ENCODE measurements around the gene HHIP.

Gene HHIP, protein sequence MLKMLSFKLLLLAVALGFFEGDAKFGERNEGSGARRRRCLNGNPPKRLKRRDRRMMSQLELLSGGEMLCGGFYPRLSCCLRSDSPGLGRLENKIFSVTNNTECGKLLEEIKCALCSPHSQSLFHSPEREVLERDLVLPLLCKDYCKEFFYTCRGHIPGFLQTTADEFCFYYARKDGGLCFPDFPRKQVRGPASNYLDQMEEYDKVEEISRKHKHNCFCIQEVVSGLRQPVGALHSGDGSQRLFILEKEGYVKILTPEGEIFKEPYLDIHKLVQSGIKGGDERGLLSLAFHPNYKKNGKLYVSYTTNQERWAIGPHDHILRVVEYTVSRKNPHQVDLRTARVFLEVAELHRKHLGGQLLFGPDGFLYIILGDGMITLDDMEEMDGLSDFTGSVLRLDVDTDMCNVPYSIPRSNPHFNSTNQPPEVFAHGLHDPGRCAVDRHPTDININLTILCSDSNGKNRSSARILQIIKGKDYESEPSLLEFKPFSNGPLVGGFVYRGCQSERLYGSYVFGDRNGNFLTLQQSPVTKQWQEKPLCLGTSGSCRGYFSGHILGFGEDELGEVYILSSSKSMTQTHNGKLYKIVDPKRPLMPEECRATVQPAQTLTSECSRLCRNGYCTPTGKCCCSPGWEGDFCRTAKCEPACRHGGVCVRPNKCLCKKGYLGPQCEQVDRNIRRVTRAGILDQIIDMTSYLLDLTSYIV

GRCh38 chr4:144645631-144646522 is at the start of gene HHIP:
TSS of gene HHIP (plus strand) at chr4:144646156. CDS start at chr4:144646676, 520 bp downstream.
- no peak for DNase-seq

DNA sequence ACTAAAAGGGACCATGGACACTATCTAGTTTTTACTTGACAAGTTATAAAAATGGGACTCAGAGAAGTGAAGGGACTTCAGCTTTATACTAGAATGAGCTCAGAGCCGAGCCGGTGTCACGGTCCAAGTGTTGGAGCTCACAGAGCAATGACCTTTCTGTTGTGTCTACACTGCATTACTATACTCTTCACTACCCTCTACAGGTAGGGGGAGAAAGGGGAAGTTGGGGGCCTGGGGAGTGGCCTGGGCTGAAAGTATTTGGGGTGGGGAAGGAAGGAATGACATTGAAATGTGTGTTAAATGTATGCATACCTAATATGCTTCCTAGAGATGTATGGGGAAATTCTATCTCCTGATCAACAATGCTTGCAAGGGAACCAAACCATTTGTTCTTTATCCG is 48.8 kb upstream of the HHIP start:
- DNase-seq: no peak

DNA sequence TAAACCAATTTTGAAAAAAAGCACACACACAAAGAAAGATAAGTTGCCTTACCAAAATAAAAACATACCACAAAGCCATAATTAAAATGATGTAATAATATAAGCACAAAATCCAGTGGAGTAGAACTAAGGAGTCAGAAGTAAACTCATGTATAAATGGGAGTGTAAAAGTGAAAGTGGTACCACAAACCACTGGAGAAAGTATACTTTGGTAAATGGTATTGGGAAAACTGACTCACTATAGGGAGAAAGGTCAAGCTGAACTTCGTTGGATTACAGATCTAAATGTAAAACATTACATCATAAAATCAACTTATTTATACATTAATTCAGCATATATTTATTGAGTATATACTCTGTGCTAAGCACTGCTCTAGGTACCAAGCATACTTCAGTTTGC is 46.3 kb upstream of the HHIP start:
- no peak for DNase-seq

DNA sequence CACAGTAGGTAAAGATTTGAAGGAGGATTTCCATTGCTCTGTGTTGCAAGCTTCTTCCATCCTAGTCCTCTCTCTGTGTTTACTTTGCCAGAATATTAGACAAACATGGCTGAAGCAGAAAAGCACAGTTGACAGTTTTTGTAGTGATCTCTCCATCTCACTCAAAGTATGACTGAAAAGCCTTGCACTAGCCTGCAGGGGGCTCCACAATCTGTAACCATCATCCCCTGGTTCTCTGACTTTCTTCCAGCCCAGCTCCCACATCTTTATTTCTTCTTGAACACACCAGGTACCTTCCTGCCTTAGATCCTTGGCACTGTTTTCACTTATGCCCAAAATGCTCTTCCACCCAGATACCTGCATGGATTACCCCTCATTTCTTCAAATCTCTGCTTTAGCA is 34.1 kb upstream of the HHIP start:
- no peak for DNase-seq

DNA sequence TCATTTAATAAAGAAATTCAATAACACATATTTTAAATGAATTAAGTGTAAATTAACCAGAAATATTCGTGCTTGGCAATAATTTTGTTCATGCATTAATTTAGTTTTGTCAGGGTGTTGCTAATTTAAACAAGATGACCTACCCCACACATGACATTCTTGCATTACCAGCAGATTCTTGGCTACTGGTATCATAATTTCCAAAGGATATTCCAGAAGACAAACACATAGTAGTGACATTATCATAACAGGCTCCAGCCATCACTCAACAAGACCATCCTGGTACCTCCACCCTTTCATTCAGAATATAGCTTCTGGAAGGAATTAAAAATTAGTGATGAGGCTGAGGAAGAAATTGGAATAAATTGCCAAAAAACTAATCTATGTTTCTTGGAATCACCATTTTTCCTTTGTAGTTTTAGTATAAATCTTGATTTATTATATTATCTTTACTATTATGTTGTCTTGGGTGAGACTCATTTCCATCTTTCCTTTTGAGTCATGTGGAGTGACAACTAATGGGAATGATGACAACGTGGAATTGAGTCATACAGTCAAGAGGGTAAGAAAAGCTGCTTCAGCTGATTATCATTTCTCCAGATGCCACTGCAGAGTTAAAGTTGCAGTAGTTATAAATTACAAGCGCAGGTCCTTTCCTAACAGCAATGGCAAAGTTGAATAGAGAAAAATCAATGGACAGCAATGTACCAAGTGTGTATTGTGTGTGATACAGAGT is 30.9 kb upstream of the HHIP start:
- DNase-seq: no peak

DNA sequence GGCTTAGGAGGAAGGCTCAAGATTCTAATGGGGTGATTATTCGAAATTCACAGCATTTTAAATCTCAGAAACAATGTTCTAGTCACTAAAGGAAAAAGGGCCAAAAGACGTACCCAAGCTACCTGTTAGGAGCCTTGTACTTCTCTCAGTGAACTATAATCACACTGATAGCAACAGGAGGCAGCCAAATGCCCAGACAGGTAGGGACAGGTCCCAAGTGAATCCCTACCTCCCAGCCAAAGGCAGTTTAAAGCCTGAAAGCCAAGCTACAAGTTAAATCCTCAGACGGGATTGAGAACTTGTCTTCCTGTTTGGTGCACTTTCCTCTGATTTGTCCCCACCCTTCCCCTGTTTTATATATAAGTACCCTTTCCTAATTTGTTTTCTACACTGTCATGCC is 24.3 kb upstream of the HHIP start:
- no peak for DNase-seq

DNA sequence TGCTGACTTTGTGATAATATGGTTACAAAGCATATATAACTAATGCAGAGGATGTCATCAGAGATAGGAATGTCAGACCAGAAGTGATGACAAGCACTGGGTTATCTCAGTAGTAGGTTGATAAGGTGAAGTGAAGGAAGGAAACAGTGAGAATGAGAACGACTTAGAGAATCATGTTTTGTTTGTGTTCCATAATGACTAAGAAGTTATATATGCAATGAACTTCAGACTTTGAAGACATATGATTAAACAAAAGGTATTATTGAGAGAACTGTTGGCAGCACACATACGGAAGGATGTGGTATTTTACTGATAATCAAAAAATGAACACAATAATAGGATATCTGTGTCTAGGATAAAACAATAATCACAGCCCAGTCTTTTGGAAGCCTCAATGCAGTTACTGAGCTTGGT is 18.3 kb upstream of the HHIP start:
- DNase-seq: no peak

GRCh38 chr4:144633215-144633614 is 12.7 kb upstream of the HHIP start:
- no peak for DNase-seq

GRCh38 chr4:144634978-144635747 is 10.8 kb upstream of the HHIP start:
- no peak for DNase-seq

DNA sequence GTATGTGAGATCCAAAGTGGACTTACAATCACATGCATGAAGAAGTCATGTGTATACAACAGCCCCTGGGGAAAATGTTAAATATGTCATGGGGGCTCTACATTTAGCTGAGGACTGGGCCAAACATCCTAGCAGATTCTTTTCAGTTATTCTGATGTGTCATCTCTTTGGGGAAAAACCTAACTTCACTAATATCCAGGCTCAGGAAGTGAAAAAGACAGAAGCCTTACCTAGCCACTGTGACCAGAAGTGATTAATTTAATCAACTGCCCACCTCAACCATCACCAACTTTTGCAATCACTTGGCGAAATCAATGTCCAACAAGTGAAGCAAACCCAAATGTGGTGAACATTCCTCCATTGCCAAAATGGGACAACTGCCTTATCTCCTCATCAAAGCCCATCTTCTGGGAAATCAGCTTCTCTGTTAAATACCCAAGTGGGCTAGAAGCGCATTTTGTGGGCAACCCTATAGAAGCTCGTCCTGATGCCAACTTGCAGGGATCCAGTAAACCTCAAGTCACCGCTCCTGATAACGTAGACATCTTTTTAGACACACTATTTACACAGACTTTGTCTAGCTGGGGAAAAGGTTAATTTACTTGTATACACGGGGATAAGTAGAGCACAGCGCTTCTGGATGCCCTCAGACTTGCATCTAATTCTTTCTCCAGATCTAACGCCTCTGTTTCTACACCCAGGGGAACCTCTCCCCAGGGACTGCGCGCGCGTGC is 1.4 kb upstream of the HHIP start:
- DNase-seq: no peak

GRCh38 chr4:144645102-144645630 is 790 bp upstream of the HHIP start:
- DNase-seq: no peak

GRCh38 chr4:144646523-144647094 is 653 bp downstream of the HHIP start:
- no peak for DNase-seq

- no peak for DNase-seq
These were observed 1.2 kb downstream of the HHIP start for GRCh38 chr4:144647095-144647561.

DNA sequence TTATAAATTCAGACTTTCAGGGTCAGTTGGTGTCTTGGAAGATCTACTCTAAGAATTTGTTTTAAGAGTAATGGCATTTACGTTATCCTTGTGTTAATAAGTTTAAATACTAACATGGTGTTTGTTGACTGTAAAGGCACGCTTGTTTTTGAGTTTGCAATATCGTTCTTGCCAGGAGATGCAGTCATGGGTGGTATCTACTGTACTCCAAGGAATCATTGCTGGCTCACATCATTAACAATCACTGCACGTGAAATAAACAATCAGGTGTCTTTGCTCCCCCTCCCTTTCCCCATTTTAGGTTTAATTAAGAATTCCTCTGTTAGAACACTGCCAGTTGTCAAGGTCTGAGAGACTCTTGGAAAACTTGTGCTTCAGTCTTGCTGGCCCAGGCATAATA is 1.6 kb downstream of the HHIP start:
- no peak for DNase-seq

DNA sequence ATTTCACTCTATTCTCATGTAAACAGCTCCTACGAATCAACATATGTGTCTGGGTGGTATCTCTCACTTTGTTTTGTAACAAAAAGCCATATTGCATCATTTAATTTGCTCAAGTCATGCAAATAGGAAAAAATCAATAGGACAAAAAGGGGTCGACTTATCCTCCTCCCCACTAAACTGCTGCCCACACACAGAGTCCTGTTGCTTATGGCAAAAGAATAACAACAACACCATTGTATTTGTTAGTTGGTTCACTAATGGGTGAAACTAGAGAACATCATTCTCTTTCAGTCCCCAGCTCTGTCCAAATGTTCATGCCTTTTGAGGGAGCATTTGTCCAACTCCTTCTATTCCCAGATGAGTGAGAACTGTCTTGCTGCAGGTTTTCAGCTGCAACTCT is 2.1 kb downstream of the HHIP start:
- no peak for DNase-seq

- DNase-seq: no peak
These were observed 3.7 kb downstream of the HHIP start for GRCh38 chr4:144649646-144650045.

DNA sequence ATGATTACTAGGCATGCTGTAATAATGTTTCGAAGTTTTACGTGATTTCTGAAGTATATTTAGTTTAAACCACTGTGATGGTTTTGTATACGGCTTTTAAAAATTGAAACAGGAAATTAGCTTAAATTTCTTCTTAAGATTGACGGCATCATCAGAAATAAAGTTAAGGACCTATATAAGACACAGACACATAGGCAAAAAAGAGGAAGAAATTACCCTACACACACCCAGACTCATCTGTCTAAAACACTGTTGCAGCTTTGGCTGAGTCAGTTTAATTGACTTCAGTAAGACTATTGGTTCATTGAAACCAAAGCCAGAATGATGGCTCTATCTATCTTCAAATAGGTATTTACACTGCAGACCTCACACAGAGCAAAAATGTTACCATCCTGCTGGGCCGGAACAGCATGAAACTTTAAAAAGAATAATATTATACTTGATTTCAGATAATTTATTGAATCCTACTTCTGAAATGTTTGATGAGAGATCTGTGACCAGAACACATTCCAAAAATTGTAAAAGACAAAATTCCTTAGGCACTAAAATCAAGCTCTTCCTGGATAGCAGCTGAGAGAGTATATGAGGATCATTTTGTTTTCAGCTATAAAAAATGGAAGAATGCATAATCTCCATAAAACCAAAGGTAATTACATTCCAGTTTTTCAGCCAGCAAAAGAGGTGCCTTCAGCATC is 4.5 kb downstream of the HHIP start:
- DNase-seq: no peak

DNA sequence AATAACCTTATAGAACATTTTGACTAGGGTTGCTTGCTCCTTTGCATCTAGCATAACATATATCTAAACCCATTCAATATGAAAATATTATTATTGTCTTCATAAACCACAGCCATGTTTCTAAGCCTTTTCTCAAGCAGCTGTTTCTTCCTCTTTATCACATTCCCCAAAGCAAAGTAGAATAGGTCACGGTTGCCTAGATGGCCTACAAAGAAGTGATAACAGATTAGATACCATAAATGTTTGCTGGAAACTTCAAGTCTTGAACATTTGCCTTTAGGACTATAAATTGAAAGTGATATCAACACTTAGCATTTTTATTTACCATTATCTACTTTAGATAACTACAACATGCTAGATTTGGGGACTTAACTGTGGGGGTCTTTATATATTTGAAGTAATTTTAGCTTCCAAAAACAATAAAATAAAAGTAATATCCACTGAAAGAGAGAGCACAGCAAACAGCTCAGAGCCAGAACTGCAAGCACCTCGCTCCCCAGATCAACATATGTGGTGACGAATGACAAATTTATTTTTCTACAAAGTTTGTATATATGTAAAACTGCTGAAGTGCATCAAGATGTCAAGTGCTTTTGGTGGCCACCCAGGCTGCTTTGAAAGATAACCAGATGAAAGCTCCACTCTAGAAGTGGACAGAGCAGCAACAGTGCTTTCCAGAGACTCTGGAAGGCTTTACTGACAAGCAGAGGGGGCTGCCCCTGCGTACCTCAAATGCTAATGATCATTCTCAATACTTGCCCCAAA is 8.0 kb downstream of the HHIP start:
- no peak for DNase-seq

DNA sequence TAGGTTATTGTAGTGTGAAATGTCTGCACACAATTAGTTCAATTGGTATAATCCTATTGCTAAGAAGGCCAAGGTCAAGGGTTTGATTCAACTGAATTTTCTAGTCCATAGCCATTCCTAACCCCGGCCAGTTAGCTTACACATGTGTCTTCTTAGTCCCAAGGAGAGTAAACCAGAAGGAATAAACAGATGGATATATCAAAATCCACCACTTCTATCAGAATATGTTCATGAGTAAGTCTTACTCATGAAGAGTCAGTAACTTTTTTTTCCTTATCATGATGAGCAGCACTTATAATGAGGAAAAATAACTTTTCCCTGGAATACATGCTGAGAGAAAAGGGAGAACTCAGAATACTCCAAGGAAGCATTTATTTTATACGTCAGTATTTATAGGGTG is 9.5 kb downstream of the HHIP start:
- no peak for DNase-seq

Data from NCI-H1694 (cell line).